ENCODE results near the gene NGRN. TPM values are rescaled to one million over a fixed set of nuclear protein-coding genes. Genes with fewer than 3 reads are reported as not detected.
"Not testable (repeated sequence)": the region's sequence is repeated elsewhere in the genome, so short reads cannot be mapped to it uniquely, and the experiment has no call there.

The NGRN gene
- total and polyA plus RNA-seq, 7 donors = 188 to 298 (median 212) TPM

GRCh38 chr15:90287101-90287500, 21.6 kb downstream of the NGRN start:
- DNase-seq (no peak), ATAC-seq (no peak)
- H3K4me1 ChIP-seq = no peaks in the 10 kb centered on the region
- 39 to 51% (median 41%) methylated on average over 5 of the region's 5 CpGs for WGBS, 3 donors
- H3K27me3 ChIP-seq (ENCODE audit: insufficient read depth in 3 of 3, low read length in 2 of 3) = no peaks in the 10 kb centered on the region
- H3K4me3 ChIP-seq = no peak overlapping the region
- TF ChIP-seq, protein P1, sequence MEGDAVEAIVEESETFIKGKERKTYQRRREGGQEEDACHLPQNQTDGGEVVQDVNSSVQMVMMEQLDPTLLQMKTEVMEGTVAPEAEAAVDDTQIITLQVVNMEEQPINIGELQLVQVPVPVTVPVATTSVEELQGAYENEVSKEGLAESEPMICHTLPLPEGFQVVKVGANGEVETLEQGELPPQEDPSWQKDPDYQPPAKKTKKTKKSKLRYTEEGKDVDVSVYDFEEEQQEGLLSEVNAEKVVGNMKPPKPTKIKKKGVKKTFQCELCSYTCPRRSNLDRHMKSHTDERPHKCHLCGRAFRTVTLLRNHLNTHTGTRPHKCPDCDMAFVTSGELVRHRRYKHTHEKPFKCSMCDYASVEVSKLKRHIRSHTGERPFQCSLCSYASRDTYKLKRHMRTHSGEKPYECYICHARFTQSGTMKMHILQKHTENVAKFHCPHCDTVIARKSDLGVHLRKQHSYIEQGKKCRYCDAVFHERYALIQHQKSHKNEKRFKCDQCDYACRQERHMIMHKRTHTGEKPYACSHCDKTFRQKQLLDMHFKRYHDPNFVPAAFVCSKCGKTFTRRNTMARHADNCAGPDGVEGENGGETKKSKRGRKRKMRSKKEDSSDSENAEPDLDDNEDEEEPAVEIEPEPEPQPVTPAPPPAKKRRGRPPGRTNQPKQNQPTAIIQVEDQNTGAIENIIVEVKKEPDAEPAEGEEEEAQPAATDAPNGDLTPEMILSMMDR (IDR thresholded peaks at IDR 0.05) = no peak
- H3K27ac ChIP-seq = no peak overlapping the region
- intact Hi-C loops (cut with DNase I) = no loop called here
- H3K9me3 ChIP-seq = no peaks in the 10 kb centered on the region
- no peaks in the 10 kb centered on the region for H3K36me3 ChIP-seq (ENCODE audit: insufficient read depth in 1 of 2, low read depth in 1 of 2)

- Histone ChIP-seq H3K36me3 (ENCODE audit: insufficient read depth in 1 of 2, low read depth in 1 of 2) (no peaks in the 10 kb centered on the region), H3K27me3 (ENCODE audit: insufficient read depth in 3 of 3, low read length in 2 of 3) (no peaks in the 10 kb centered on the region), H3K9me3 (no peaks in the 10 kb centered on the region), H3K4me3 (no peak overlapping the region), H3K27ac (no peak overlapping the region), H3K4me1 (no peaks in the 10 kb centered on the region)
- WGBS, 3 donors = 82 to 85% (median 84%) methylated on average over 6 of the region's 6 CpGs
- no peak for DNase-seq
- TF ChIP-seq, protein P1 (IDR thresholded peaks at IDR 0.05) = no peak
- intact Hi-C loops (cut with DNase I) = no loop called here
- no peak for ATAC-seq
Observed at GRCh38 chr15:90287946-90288345, 22.5 kb downstream of the NGRN start.

DNA sequence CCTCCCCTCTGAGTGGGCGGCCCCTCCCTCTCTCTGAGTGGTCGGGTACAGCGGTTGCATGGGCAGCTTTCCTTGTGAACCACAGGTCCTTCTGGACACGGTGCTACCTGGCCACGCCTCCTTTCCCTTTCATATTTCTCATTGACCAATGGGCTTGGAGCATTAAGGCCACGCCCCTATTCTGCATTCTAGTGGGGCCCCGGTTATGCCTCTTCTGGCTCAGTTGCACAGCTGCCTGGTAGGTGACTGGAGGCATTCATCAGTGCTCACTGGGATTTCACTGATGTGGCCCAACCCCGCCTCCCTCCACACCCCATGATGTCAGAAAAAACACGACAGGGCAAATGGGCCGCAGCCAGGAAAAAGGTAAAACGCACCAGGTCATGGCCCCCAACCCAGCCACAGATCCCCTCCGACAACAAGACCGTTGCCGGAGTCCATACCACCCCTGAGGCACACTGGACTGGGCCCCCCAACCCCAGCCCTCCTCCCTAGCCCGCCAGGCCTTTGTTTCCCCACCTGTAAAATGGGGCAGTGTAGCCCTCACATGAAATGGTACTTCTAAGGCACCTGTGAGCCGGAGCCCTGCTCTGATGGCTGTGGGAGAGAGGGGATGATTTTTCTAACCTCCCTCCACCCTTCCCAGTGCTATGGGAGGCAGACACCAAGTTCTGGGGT, 26.3 kb downstream of the NGRN start:
- Histone ChIP-seq H3K4me3 (no peak overlapping the region), H3K27me3 (ENCODE audit: insufficient read depth in 3 of 3, low read length in 2 of 3) (no peaks in the 10 kb centered on the region), H3K9me3 (no peaks in the 10 kb centered on the region), H3K36me3 (ENCODE audit: insufficient read depth in 1 of 2, low read depth in 1 of 2) (no peaks in the 10 kb centered on the region), H3K4me1 (no peaks in the 10 kb centered on the region), H3K27ac (no peak overlapping the region)
- ATAC-seq (no peak), DNase-seq (no peak)
- TF ChIP-seq, protein P1 (IDR thresholded peaks at IDR 0.05) = no peak
- intact Hi-C loops (cut with DNase I) = no loop called here
- WGBS, 3 donors = 78 to 85% (median 79%) methylated on average over 16 of the region's 16 CpGs

DNA sequence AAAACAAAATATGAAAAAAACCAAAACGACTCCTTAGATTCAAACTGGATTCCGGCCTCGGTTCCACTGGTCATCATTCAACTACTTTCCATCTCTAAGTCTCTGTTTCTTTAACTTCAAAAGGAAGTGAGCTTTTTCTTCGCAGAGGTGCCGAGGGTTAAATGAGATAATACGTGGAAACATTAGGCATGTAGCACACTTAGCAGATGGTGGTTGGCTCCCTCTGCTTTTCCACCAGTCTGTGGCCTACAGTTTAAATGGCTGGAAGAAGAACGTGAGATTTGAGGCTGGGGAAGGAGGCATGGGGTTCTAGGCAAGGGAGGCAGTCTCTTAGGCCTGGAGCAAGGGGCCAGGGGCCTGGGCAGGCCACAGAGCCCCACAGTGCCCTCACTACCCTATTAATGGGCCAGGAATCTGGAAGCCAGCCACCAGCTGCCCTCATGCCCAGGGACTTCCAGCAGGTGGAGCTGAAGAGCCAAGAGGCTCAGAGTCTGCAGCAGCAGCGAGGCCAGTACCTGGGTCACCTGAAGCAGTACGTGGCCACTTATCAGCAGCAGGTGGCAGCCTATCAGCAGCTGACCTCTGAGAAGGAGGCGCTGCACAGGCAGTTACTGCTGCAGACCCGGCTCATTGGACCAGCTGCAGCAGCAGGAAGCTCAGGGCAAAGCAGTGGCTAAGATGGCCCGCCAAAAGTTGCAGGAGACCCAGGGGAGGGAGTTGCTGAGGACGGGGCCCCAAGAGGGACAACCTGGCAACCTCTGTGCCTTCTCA, 27.8 kb downstream of the NGRN start:
- ATAC-seq = peak in 2 of 4 donors; percentile 35 to 55
- DNase-seq = peak; percentile 69 to 83
- H3K27ac ChIP-seq; intact Hi-C loops (cut with DNase I); H3K9me3 ChIP-seq; H3K4me3 ChIP-seq; H3K27me3 ChIP-seq (ENCODE audit: insufficient read depth in 3 of 3, low read length in 2 of 3); H3K4me1 ChIP-seq; H3K36me3 ChIP-seq (ENCODE audit: insufficient read depth in 1 of 2, low read depth in 1 of 2): not testable (repeated sequence)
- TF ChIP-seq, protein P1 (IDR thresholded peaks at IDR 0.05) = peak; percentile 73
- 47 to 54% (median 50%) methylated on average over 13 of the region's 13 CpGs for WGBS, 3 donors

Measured in psoas muscle (tissue), 8 donors.